ENCODE data around the gene SYNE2. TPM values are rescaled to one million over a fixed set of nuclear protein-coding genes. Genes with fewer than 3 reads are reported as not detected.

The SYNE2 gene
- polyA plus RNA-seq, 1 donor, result 50.5 TPM

- Histone ChIP-seq H3K36me3 (ENCODE audit: control insufficient read depth, insufficient read depth, low read length) (peaks cover 23% of the 10 kb centered on the region), H3K4me1 (ENCODE audit: control insufficient read depth, insufficient read depth, low read length) (no peaks in the 10 kb centered on the region), H3K4me3 (ENCODE audit: low read length) (no peak overlapping the region), H3K27me3 (ENCODE audit: control insufficient read depth, insufficient read depth, low read length) (no peaks in the 10 kb centered on the region), H3K27ac (ENCODE audit: low read length) (no peak overlapping the region), H3K9me3 (ENCODE audit: control insufficient read depth, low read depth, low read length) (no peaks in the 10 kb centered on the region)
- DNase-seq, result no peak
- 87% methylated on average over 5 of the region's 7 CpGs for WGBS (ENCODE audit: insufficient coverage, low lambda C conversion rate)
Observed at GRCh38 chr14:64062381-64063115, 209.7 kb downstream of the SYNE2 start.

- no peak overlapping the region for H3K27ac ChIP-seq (ENCODE audit: low read length)
- WGBS (ENCODE audit: insufficient coverage, low lambda C conversion rate), result no CpG with 5 or more reads among the region's 2 CpGs
- no peaks in the 10 kb centered on the region for H3K4me1 ChIP-seq (ENCODE audit: control insufficient read depth, insufficient read depth, low read length)
- DNase-seq, result no peak
- no peak overlapping the region for H3K4me3 ChIP-seq (ENCODE audit: low read length)
- H3K36me3 ChIP-seq (ENCODE audit: control insufficient read depth, insufficient read depth, low read length), result peaks cover 31% of the 10 kb centered on the region
- H3K9me3 ChIP-seq (ENCODE audit: control insufficient read depth, low read depth, low read length), result no peaks in the 10 kb centered on the region
- H3K27me3 ChIP-seq (ENCODE audit: control insufficient read depth, insufficient read depth, low read length), result no peaks in the 10 kb centered on the region
Observed at GRCh38 chr14:64064447-64064846, 211.6 kb downstream of the SYNE2 start.

- WGBS (ENCODE audit: insufficient coverage, low lambda C conversion rate), result no CpG with 5 or more reads among the region's 5 CpGs
- H3K9me3 ChIP-seq (ENCODE audit: control insufficient read depth, low read depth, low read length), result no peaks in the 10 kb centered on the region
- H3K4me1 ChIP-seq (ENCODE audit: control insufficient read depth, insufficient read depth, low read length), result no peaks in the 10 kb centered on the region
- H3K4me3 ChIP-seq (ENCODE audit: low read length), result no peak overlapping the region
- no peak overlapping the region for H3K27ac ChIP-seq (ENCODE audit: low read length)
- no peaks in the 10 kb centered on the region for H3K27me3 ChIP-seq (ENCODE audit: control insufficient read depth, insufficient read depth, low read length)
- H3K36me3 ChIP-seq (ENCODE audit: control insufficient read depth, insufficient read depth, low read length), result peaks cover 42% of the 10 kb centered on the region
- DNase-seq, result no peak
Observed at GRCh38 chr14:64069634-64070359, 217.0 kb downstream of the SYNE2 start.

GRCh38 chr14:64074961-64075612 lies 222.3 kb downstream of the SYNE2 start:
- H3K27me3 ChIP-seq (ENCODE audit: control insufficient read depth, insufficient read depth, low read length), result no peaks in the 10 kb centered on the region
- 29% methylated on average over 1 of the region's 2 CpGs for WGBS (ENCODE audit: insufficient coverage, low lambda C conversion rate)
- no peak overlapping the region for H3K4me3 ChIP-seq (ENCODE audit: low read length)
- no peak for DNase-seq
- H3K9me3 ChIP-seq (ENCODE audit: control insufficient read depth, low read depth, low read length), result no peaks in the 10 kb centered on the region
- no peaks in the 10 kb centered on the region for H3K4me1 ChIP-seq (ENCODE audit: control insufficient read depth, insufficient read depth, low read length)
- no peak overlapping the region for H3K27ac ChIP-seq (ENCODE audit: low read length)
- peaks cover 49% of the 10 kb centered on the region for H3K36me3 ChIP-seq (ENCODE audit: control insufficient read depth, insufficient read depth, low read length)

GRCh38 chr14:64075613-64076005 lies 222.8 kb downstream of the SYNE2 start:
- H3K4me1 ChIP-seq (ENCODE audit: control insufficient read depth, insufficient read depth, low read length), result no peaks in the 10 kb centered on the region
- H3K36me3 ChIP-seq (ENCODE audit: control insufficient read depth, insufficient read depth, low read length), result peaks cover 51% of the 10 kb centered on the region
- H3K27me3 ChIP-seq (ENCODE audit: control insufficient read depth, insufficient read depth, low read length), result no peaks in the 10 kb centered on the region
- WGBS (ENCODE audit: insufficient coverage, low lambda C conversion rate), result no CpG with 5 or more reads among the region's 1 CpG
- no peak overlapping the region for H3K27ac ChIP-seq (ENCODE audit: low read length)
- no peaks in the 10 kb centered on the region for H3K9me3 ChIP-seq (ENCODE audit: control insufficient read depth, low read depth, low read length)
- no peak overlapping the region for H3K4me3 ChIP-seq (ENCODE audit: low read length)
- no peak for DNase-seq

- H3K36me3 ChIP-seq (ENCODE audit: control insufficient read depth, insufficient read depth, low read length), result peaks cover 46% of the 10 kb centered on the region
- DNase-seq, result no peak
- WGBS (ENCODE audit: insufficient coverage, low lambda C conversion rate), result no CpG with 5 or more reads among the region's 2 CpGs
Observed at GRCh38 chr14:64080452-64080851, 227.6 kb downstream of the SYNE2 start.

GRCh38 chr14:64081174-64081746 lies 228.5 kb downstream of the SYNE2 start:
- no CpG with 5 or more reads among the region's 3 CpGs for WGBS (ENCODE audit: insufficient coverage, low lambda C conversion rate)
- no peaks in the 10 kb centered on the region for H3K4me1 ChIP-seq (ENCODE audit: control insufficient read depth, insufficient read depth, low read length)
- no peaks in the 10 kb centered on the region for H3K9me3 ChIP-seq (ENCODE audit: control insufficient read depth, low read depth, low read length)

More at GRCh38 chr14:64080452-64080851, 227.6 kb downstream of the SYNE2 start:
- no peak overlapping the region for H3K27ac ChIP-seq (ENCODE audit: low read length)
- H3K4me3 ChIP-seq (ENCODE audit: low read length), result no peak overlapping the region
- H3K4me1 ChIP-seq (ENCODE audit: control insufficient read depth, insufficient read depth, low read length), result no peaks in the 10 kb centered on the region
- H3K27me3 ChIP-seq (ENCODE audit: control insufficient read depth, insufficient read depth, low read length), result no peaks in the 10 kb centered on the region
- H3K9me3 ChIP-seq (ENCODE audit: control insufficient read depth, low read depth, low read length), result no peaks in the 10 kb centered on the region

GRCh38 chr14:64082837-64083236 lies 230.0 kb downstream of the SYNE2 start:
- no peak overlapping the region for H3K27ac ChIP-seq (ENCODE audit: low read length)
- 92% methylated on average over 2 of the region's 7 CpGs for WGBS (ENCODE audit: insufficient coverage, low lambda C conversion rate)
- DNase-seq, result no peak
- no peaks in the 10 kb centered on the region for H3K27me3 ChIP-seq (ENCODE audit: control insufficient read depth, insufficient read depth, low read length)
- no peaks in the 10 kb centered on the region for H3K4me1 ChIP-seq (ENCODE audit: control insufficient read depth, insufficient read depth, low read length)
- H3K36me3 ChIP-seq (ENCODE audit: control insufficient read depth, insufficient read depth, low read length), result peaks cover 45% of the 10 kb centered on the region
- no peak overlapping the region for H3K4me3 ChIP-seq (ENCODE audit: low read length)
- H3K9me3 ChIP-seq (ENCODE audit: control insufficient read depth, low read depth, low read length), result no peaks in the 10 kb centered on the region

More at GRCh38 chr14:64081174-64081746, 228.5 kb downstream of the SYNE2 start:
- peaks cover 43% of the 10 kb centered on the region for H3K36me3 ChIP-seq (ENCODE audit: control insufficient read depth, insufficient read depth, low read length)
- no peaks in the 10 kb centered on the region for H3K27me3 ChIP-seq (ENCODE audit: control insufficient read depth, insufficient read depth, low read length)
- H3K27ac ChIP-seq (ENCODE audit: low read length), result no peak overlapping the region
- DNase-seq, result no peak
- H3K4me3 ChIP-seq (ENCODE audit: low read length), result no peak overlapping the region

- H3K36me3 ChIP-seq (ENCODE audit: control insufficient read depth, insufficient read depth, low read length), result peaks cover 23% of the 10 kb centered on the region
- H3K4me1 ChIP-seq (ENCODE audit: control insufficient read depth, insufficient read depth, low read length), result no peaks in the 10 kb centered on the region
Observed at GRCh38 chr14:64088647-64088964, 235.8 kb downstream of the SYNE2 start.

GRCh38 chr14:64089920-64090319 lies 237.1 kb downstream of the SYNE2 start:
- WGBS (ENCODE audit: insufficient coverage, low lambda C conversion rate), result 100% methylated on average over 1 of the region's 2 CpGs
- Histone ChIP-seq H3K27ac (ENCODE audit: low read length) (no peak overlapping the region), H3K4me1 (ENCODE audit: control insufficient read depth, insufficient read depth, low read length) (no peaks in the 10 kb centered on the region), H3K9me3 (ENCODE audit: control insufficient read depth, low read depth, low read length) (no peaks in the 10 kb centered on the region), H3K4me3 (ENCODE audit: low read length) (no peak overlapping the region), H3K27me3 (ENCODE audit: control insufficient read depth, insufficient read depth, low read length) (no peaks in the 10 kb centered on the region), H3K36me3 (ENCODE audit: control insufficient read depth, insufficient read depth, low read length) (peaks cover 17% of the 10 kb centered on the region)
- DNase-seq, result no peak

More at GRCh38 chr14:64088647-64088964, 235.8 kb downstream of the SYNE2 start:
- no peak for DNase-seq
- Histone ChIP-seq H3K4me3 (ENCODE audit: low read length) (no peak overlapping the region), H3K27me3 (ENCODE audit: control insufficient read depth, insufficient read depth, low read length) (no peaks in the 10 kb centered on the region), H3K27ac (ENCODE audit: low read length) (no peak overlapping the region), H3K9me3 (ENCODE audit: control insufficient read depth, low read depth, low read length) (no peaks in the 10 kb centered on the region)
